DOHH2 (cell line): ENCODE data around the gene CHMP4A.
"Not testable (repeated sequence)": the region's sequence is repeated elsewhere in the genome, so short reads cannot be mapped to it uniquely, and the experiment has no call there.

Experiments used
- H3F3A ChIP-seq: fragments of 200-600 bp; sonication (generic), shearing (Covaris generic); 2 replicates; pipeline ENCODE4 v1.6.0; 2016; ENCODE audit warnings: antibody characterized with exemption, mild to moderate bottlenecking; ENCODE audit not compliant: control insufficient read depth, insufficient read depth
- H3K27ac ChIP-seq: fragments of 200-600 bp; sonication (generic); 2 replicates; pipeline ENCODE4 v1.5.1; 2014; ENCODE audit warnings: low read depth, mild to moderate bottlenecking, low read length, moderate library complexity
- H3K27me3 ChIP-seq: fragments of 200-600 bp; sonication (generic); 2 replicates; pipeline ENCODE4 v1.6.1; 2014; ENCODE audit warnings: mild to moderate bottlenecking, low read length, mixed read lengths; ENCODE audit not compliant: control insufficient read depth
- H3K36me3 ChIP-seq: fragments of 200-600 bp; sonication (generic); 2 replicates; pipeline ENCODE4 v1.6.1; 2014; ENCODE audit warnings: mild to moderate bottlenecking, low read length, moderate library complexity, mixed read lengths; ENCODE audit not compliant: control insufficient read depth
- H3K4me1 ChIP-seq: fragments of 200-600 bp; sonication (generic); 2 replicates; pipeline ENCODE4 v1.6.1; 2014; ENCODE audit warnings: mild to moderate bottlenecking, low read length, mixed read lengths; ENCODE audit not compliant: control insufficient read depth
- H3K4me2 ChIP-seq: fragments of 200-600 bp; sonication (generic); 2 replicates; pipeline ENCODE4 v1.6.0; 2014; ENCODE audit warnings: mild to moderate bottlenecking, low read length, moderate library complexity
- H3K4me3 ChIP-seq: fragments of 200-600 bp; sonication (generic); 2 replicates; pipeline ENCODE4 v1.5.1; 2014; ENCODE audit warnings: mild to moderate bottlenecking, low read length, mixed read lengths
- H3K79me2 ChIP-seq: fragments of 200-600 bp; sonication (generic); 2 replicates; pipeline ENCODE4 v1.6.1; 2014; ENCODE audit warnings: mild to moderate bottlenecking, low read length, mixed read lengths; ENCODE audit not compliant: control insufficient read depth
- H3K9me2 ChIP-seq: fragments of 200-600 bp; sonication (generic); replicated peaks from 2 replicates; pipeline ENCODE4 v1.6.1; 2014; ENCODE audit warnings: mild to moderate bottlenecking, low read length, mixed read lengths; ENCODE audit not compliant: control insufficient read depth
- H3K9me3 ChIP-seq: fragments of 200-600 bp; sonication (generic); 2 replicates; pipeline ENCODE4 v1.6.1; 2014; ENCODE audit warnings: antibody characterized with exemption, low read length, mixed read lengths; ENCODE audit not compliant: control insufficient read depth, insufficient read depth
- H4K20me1 ChIP-seq: fragments of 200-600 bp; sonication (generic); 2 replicates; pipeline ENCODE4 v1.6.0; 2014; ENCODE audit warnings: low read depth, mild to moderate bottlenecking, antibody characterized with exemption, low read length, moderate library complexity; ENCODE audit not compliant: control insufficient read depth, insufficient read depth
- CTCF ChIP-seq: fragments of 200-600 bp; sonication (generic); IDR thresholded peaks from one replicate; pipeline ENCODE4 v1.5.1; 2014; ENCODE audit warnings: antibody characterized with exemption, mild to moderate bottlenecking, low read depth, low read length; ENCODE audit not compliant: poor library complexity, severe bottlenecking
- EZH2phosphoT487 ChIP-seq: fragments of 200-600 bp; sonication (generic); IDR thresholded peaks from 2 replicates; pipeline ENCODE4 v1.6.1; 2017; ENCODE audit warnings: borderline replicate concordance, mild to moderate bottlenecking, antibody characterized with exemption, low read length, moderate library complexity, mixed read lengths

The CHMP4A gene

GRCh38 chr14:24219080-24219479 is 5.8 kb upstream of the CHMP4A start:
- Histone ChIP-seq H3K9me2 (no peaks in the 10 kb centered on the region), H3K9me3 (no peaks in the 10 kb centered on the region), H3K4me3 (no peak overlapping the region), H4K20me1 (no peaks in the 10 kb centered on the region), H3K79me2 (peaks cover 49% of the 10 kb centered on the region), H3K27me3 (no peaks in the 10 kb centered on the region), H3K36me3 (peaks cover 14% of the 10 kb centered on the region), H3K4me1 (peaks cover 16% of the 10 kb centered on the region), H3F3A (peaks cover 21% of the 10 kb centered on the region), H3K27ac (no peak overlapping the region), H3K4me2 (no peak overlapping the region)
- no peak for TF ChIP-seq CTCF
- TF ChIP-seq EZH2phosphoT487: no peak

- H3K79me2 ChIP-seq: peaks cover 47% of the 10 kb centered on the region
- H3F3A ChIP-seq: peaks cover 26% of the 10 kb centered on the region
- H3K36me3 ChIP-seq: peaks cover 21% of the 10 kb centered on the region
- not testable (repeated sequence) for H3K27me3 ChIP-seq, H3K9me3 ChIP-seq, H3K4me2 ChIP-seq, H3K4me3 ChIP-seq, H3K27ac ChIP-seq, H4K20me1 ChIP-seq, H3K9me2 ChIP-seq
- peaks cover 28% of the 10 kb centered on the region for H3K4me1 ChIP-seq
Observed at GRCh38 chr14:24216876-24217275, 3.6 kb upstream of the CHMP4A start.

GRCh38 chr14:24216345-24216699 is 3.0 kb upstream of the CHMP4A start:
- H3K9me2 ChIP-seq: no peaks in the 10 kb centered on the region
- peaks cover 25% of the 10 kb centered on the region for H3F3A ChIP-seq
- peak overlapping the region; percentile 82 for H3K4me2 ChIP-seq
- H3K79me2 ChIP-seq: peaks cover 49% of the 10 kb centered on the region
- no peak overlapping the region for H3K27ac ChIP-seq
- H3K36me3 ChIP-seq: peaks cover 27% of the 10 kb centered on the region
- no peaks in the 10 kb centered on the region for H3K9me3 ChIP-seq
- H3K4me3 ChIP-seq: peak overlapping the region; percentile 99
- TF ChIP-seq CTCF (no peak), EZH2phosphoT487 (no peak)
- H3K4me1 ChIP-seq: peaks cover 31% of the 10 kb centered on the region
- H3K27me3 ChIP-seq: no peaks in the 10 kb centered on the region
- no peaks in the 10 kb centered on the region for H4K20me1 ChIP-seq

- Histone ChIP-seq H3K4me1 (peaks cover 31% of the 10 kb centered on the region), H3K4me3 (peak within 1 kb of the TSS; percentile 99), H3K9me2 (no peaks in the 10 kb centered on the region), H3K27ac (peak within 1 kb of the TSS; percentile 87), H4K20me1 (no peaks in the 10 kb centered on the region), H3K36me3 (peaks cover 32% of the 10 kb centered on the region), H3K4me2 (peak within 1 kb of the TSS; percentile 82), H3K79me2 (peaks cover 47% of the 10 kb centered on the region), H3K9me3 (no peaks in the 10 kb centered on the region), H3K27me3 (no peaks in the 10 kb centered on the region), H3F3A (peaks cover 25% of the 10 kb centered on the region)
- TF ChIP-seq CTCF: peak; percentile 81
- TF ChIP-seq EZH2phosphoT487: no peak
Observed at GRCh38 chr14:24215495-24216344, 2.4 kb upstream of the CHMP4A start, which contains the start of gene MDP1. Gene MDP1 (minus strand): TSS chr14:24216066. CDS start chr14:24215955, 111 bp downstream.
